ENCODE data around the gene COG5.

- TF ChIP-seq CTCF (conservative IDR thresholded peaks at IDR 0.05; ENCODE audit: low read depth, low read length) = no peak
- no peak for TF ChIP-seq SMC3 (IDR thresholded peaks at IDR 0.05; ENCODE audit: low read depth, low read length)
- no peak for TF ChIP-seq CEBPB (IDR thresholded peaks at IDR 0.05; ENCODE audit: low read depth, low read length)
Measured at GRCh38 chr7:107262857-107263256, 300.9 kb downstream of the COG5 start.

Data from IMR-90 (cell line).